ENCODE measurements around the gene ABCB9. TPM values are rescaled to one million over a fixed set of nuclear protein-coding genes. Genes with fewer than 3 reads are reported as not detected.

The ABCB9 gene
- total RNA-seq, 4 donors from 2014 or later: 1.5 to 9.2 (median 1.7) TPM

DNA sequence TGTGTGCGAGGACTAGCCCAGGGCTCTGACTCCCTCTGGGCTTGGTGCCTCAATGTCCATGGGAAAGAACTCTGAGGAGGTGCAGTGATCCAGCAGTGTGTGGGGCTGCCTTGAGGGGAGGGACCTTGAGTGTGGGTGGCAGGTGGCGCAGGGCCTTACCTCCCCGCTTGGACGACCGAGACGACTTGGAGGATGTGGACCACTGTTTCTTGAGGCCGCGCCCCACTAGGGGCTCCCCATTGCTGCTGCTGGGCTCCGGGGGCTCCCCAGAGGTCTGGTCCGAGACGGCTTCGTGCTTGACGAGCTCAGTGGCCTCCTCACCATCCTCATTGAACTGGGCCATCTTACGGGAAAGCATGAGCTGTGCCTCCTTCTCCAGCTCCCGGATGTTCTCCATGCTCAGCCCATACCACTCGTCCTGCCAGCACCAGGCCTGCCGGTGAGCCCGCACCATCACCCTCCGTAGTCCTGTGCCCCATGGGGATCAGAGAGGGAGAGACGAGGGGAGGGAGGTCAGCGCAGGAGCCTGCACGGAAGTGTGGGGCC is 38.9 kb upstream of the ABCB9 start:
- TF ChIP-seq, protein P1, sequence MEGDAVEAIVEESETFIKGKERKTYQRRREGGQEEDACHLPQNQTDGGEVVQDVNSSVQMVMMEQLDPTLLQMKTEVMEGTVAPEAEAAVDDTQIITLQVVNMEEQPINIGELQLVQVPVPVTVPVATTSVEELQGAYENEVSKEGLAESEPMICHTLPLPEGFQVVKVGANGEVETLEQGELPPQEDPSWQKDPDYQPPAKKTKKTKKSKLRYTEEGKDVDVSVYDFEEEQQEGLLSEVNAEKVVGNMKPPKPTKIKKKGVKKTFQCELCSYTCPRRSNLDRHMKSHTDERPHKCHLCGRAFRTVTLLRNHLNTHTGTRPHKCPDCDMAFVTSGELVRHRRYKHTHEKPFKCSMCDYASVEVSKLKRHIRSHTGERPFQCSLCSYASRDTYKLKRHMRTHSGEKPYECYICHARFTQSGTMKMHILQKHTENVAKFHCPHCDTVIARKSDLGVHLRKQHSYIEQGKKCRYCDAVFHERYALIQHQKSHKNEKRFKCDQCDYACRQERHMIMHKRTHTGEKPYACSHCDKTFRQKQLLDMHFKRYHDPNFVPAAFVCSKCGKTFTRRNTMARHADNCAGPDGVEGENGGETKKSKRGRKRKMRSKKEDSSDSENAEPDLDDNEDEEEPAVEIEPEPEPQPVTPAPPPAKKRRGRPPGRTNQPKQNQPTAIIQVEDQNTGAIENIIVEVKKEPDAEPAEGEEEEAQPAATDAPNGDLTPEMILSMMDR (IDR thresholded peaks at IDR 0.05; ENCODE audit: low read depth): no peak

DNA sequence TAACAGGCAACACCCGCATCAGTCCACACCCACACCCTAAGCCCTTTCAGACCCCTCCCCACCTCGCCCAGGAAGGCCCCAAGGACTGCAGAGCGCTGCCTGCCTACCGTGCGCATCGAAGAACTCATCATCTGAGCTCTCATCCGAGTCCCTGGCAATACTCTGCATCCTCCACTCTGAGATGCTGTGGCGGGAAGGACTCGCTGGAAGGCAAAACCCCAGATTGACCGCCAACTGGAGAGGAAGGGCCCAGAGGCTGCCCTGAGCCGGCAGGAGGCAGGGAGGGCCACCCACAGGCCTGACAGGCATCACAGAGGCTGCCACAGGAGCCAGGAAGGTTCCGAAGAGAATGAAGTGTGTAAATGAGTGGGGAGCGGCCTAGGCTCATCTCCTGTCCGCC is 38.0 kb upstream of the ABCB9 start:
- TF ChIP-seq, protein P1 (IDR thresholded peaks at IDR 0.05; ENCODE audit: low read depth): no peak

DNA sequence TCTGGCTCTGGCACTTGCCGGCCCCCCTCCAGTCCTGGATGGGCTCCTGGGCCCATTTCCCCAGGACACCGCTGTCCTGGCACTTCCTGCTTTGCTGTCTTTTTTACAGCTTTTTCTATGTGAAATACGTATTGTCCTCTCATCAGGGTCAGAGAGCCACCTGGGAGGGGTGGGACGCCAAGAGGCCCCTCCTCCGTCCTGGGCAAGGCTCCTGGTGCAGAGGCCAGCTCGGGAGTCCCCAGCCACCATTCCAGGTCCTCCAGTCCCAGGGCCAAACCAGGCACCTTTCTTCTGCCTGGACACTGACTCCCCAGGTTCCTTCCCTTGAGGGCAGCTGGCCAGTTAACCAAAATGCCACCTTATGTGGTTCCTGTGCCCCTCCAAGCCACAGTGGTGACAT is 37.0 kb upstream of the ABCB9 start:
- TF ChIP-seq, protein P1 (IDR thresholded peaks at IDR 0.05; ENCODE audit: low read depth): no peak

DNA sequence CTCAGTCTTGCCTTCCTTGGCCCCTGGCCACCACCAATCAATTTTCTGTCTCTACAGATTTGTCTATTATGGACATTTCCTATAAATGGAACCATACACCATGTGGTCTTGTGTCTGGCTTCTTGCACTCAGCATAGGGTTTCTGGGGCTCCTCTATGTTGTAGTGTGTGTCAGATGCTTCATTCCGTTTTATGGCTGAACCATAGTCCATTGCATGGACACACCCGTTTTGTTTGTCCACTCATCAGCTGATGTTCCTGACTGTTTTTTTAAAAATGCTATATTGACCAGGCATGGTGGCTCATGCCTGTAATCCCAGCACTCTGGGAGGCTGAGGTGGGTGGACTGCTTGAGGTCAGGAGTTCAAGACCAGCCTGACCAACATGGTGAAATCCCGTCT is 35.2 kb upstream of the ABCB9 start:
- TF ChIP-seq, protein P1 (IDR thresholded peaks at IDR 0.05; ENCODE audit: low read depth): no peak

DNA sequence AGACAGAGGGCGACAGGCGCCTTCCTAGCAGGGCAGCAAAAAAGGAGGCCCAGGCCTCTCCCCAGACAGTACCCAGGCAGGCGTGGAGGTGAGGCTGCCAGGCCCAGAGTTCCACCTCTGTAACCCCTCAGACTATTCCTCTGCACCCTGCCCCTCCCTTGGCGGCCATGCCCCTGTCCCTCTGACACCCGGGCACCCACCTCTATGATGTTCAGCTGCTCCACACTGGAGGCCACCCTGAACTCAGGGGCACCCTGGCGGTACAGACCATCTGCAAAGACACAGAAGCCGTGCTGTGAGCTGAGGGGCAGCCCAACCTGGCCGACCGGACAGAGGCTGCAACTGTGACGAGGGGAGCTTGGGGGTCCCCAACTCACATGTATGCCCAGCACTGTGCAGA is 34.3 kb upstream of the ABCB9 start:
- TF ChIP-seq, protein P1 (IDR thresholded peaks at IDR 0.05; ENCODE audit: low read depth): no peak

DNA sequence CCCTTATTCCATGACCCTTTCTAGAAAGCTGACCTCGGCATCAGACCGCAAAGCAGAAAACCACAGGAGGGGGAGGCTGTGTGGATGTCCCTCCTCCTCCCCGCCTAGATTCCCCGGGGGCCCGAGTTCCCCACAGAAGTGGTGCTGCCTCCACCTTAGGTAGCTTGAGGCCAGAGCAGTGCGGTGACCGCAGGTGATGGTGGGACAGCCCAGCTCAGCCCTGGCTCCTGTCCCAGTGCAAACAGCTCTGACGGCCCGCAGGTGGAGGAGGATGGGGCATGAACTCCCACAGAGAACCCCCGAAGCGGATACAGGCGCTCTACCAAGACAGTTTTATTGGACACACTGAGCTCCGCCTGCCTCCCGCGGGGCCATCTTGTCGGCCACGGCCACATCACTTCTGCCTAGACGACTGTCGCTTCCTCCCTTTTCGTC is 33.7 kb upstream of the ABCB9 start:
- TF ChIP-seq, protein P1 (IDR thresholded peaks at IDR 0.05; ENCODE audit: low read depth): no peak

DNA sequence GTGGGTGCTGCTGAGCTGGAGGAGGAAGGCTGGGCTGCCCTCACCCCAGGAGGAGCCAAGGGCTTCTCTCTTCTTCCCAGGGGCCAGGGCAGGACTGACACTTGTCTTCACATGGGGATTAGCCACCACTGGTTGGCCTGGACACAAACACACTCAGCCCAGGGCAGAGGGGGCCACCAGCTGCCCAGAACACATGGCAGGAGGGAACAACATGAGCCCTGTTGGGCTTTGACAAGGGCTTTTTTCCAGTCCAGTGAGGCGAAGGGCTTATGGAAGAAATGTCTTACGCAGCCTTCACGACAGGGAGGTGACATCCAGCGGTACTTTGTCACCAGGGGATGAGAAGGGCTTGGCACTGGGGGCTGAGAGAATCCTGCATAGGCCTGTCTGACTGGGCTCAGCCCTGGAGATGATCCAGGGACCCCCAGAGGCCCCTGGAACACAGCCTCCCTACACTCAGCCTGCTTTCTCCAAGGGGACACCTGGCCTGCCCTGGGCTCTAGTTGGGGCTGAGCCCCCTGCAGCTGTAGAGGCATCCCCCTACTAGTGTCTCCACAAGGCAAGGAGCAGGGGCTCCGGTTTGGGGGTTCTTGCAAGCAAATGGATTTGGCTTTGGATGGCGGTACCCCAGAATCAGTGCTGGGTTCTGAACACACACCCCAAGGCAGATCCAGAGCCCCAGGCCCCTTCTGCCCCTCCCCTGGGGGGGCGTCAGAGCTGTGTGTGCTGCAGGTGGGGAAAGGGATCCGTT is 33.1 kb upstream of the ABCB9 start:
- TF ChIP-seq, protein P1 (IDR thresholded peaks at IDR 0.05; ENCODE audit: low read depth): no peak

Data from subcutaneous adipose tissue (tissue), 4 donors.